Esophagus mucosa (tissue), 1 donor: ENCODE measurements around the gene RNF141. TPM values are rescaled to one million over a fixed set of nuclear protein-coding genes. Genes with fewer than 3 reads are reported as not detected.

Experiments
- ATAC-seq: fragments of 200-7000 bp; cut with Tn5 transposase; one replicate; pipeline ENCODE4 v1.9.1; 2020
- total RNA-seq: library from RNA; stranded (reverse); gene quantifications from one replicate; pipeline ENCODE4 v1.2.4, GENCODE V29; 2023
- donor health status: DM: yes; HTN: yes; CAD: no.

RNF141 gene
- total RNA-seq, 1 donor from 2014 or later: 69.5 TPM

DNA sequence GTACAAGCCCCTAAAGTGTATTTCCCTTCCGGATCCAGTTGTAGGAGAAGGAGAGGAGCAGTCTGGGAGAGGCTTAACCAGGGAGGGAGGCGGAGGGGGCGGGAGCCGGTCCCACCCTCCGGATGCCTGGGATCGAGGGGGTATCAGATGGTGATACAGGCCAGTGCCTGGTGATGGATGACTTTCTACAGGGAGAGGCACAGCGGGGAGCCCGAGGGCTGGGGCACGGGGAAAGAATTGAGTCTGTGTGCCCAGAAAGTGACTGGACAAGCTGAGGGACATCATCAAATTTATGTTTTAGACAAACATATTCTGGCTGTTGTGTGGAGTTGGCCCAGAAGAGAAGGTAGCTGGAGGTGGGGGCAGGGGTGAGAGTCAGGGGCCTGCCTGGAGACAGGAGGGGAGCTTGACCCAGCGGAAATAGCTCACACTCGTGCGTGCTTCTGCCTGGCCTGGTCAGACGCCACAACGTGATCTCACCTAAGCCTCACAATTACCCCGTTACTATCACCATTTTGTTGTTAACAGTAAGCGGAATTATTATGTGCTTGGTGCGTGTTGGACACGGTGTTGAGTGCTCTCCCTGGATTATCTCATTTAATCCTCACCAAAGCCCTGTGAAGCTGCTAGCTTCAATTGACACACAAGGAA, 43.5 kb downstream of the RNF141 start:
- ATAC-seq: peak; percentile 32

DNA sequence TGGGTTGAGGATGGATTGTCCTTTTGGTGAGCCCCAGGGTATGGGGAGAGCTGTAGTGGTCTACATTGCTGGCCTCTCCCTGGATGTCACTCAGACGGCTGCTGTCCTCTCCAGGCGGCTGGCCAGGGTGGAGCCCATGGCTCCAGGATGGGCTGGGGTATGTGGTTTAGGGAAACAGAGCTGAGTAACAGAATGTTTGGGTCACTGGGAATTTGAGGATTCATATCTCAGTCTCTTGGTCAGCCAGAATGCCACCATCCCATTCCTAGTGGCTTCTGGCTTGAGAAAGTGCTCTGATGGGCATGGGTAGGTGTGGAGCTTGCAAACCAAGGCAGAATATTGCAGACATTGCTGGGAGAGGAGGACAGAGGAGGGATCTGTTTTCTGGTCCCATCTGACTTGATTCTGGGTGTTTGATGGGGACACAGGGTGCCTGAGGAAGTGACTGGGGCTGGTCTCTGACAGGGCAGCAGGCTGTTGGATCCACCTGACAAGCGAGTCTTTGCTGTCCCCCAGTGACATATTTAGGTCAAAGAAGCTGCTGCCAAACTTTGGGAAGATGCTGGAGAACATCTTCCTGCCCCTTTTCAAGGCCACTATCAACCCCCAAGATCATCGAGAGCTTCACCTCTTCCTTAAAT, 44.6 kb downstream of the RNF141 start:
- ATAC-seq: no peak

DNA sequence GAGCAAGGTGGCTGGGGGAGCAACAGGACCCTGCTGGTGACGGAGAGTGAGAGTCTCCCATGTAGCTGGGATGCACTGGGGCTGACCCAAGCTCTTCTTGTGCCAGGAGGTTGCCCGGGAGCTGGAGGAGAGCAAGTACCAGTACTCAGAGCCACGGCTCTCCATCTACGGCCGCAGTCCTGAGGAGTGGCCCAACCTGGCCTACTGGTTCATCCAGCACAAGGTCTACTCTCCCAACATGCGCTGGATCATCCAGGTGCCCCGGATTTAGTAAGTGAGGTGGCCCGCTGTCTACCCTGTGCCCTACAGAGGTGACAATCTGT, 45.6 kb downstream of the RNF141 start:
- peak; percentile 59 for ATAC-seq

DNA sequence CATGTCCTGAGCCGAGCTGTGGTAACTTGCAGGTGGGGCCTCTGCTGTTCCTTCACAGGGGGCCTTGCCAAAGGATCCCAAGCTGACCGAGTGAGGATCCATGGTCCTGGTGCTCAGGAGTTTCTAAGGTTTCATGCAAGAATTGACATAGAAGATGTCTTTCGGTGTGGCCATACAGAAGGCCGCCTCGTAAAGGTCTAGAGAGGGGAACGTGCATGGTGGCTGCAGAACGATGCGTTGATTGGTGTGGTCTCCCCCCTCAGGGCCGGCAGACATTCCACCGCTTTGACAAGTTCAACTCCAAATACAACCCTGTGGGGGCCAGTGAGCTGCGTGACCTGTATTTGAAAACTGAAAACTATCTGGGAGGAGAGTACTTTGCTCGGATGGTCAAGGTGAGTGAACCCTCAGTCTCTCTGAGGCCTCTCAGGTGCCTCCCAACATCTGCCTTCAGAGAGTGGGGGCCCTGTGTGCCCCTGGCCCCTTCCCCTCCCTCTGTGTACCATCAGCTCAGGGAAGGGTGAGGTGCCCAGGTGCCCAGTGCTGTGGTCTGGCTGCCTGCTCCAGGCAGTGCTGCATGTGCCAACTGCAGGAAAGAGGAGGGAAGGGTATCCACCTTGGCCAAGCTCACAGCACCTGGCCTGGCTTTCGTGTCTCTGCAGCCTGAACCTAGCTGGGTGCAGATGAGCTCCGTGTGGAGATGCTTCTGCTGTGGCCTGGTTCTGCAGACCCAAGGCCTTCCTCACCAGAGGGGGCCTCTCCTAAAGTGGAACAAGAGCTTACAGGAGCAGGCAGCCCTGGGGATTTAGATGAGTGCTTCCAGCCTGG, 46.1 kb downstream of the RNF141 start:
- ATAC-seq: no peak

DNA sequence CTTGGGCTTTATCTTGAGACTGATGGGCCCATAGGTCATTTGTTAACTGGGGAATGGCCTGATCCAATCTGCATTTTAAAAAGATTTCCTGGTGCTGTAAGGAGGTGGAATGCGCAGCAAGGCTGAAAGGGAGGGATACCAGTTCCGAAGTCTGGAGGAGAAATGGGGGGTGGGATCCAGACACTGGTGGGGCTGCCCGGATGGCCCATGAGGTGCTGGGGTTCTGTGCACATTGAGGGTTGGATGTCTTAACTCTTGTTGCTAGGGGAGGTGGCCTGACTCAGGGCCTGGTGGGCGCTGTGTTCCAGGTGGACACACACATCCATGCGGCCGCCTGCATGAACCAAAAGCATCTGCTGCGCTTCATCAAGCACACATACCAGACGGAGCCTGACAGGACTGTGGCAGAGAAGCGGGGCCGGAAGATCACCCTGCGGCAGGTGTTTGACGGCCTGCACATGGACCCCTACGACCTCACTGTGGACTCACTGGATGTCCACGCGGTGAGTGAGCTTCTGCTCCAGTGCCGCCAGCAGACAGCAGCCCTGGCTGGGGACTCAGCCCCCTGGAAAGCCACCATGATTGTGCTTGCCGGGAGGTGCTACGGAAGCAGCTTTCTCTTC, 47.8 kb downstream of the RNF141 start:
- no peak for ATAC-seq

DNA sequence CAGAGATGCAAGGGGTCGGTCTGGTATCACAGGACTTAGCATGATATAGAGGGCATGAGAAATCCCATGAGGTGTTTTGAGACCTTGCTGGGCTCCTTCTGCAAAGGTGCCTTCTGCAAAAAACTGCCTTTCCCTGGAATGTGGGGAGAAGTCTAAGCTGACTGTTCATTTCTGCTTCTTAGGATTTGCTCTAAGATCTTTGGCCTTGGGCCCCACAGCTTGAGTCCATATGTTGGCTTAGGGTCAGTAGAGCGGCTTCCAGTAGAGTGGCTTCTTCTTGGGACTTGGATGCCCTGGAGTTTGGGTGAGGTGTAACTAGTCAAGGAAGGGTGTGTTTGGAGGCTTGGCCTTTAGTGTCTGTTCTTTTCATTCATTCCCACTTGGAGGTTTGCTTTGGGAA, 48.9 kb downstream of the RNF141 start:
- no peak for ATAC-seq

DNA sequence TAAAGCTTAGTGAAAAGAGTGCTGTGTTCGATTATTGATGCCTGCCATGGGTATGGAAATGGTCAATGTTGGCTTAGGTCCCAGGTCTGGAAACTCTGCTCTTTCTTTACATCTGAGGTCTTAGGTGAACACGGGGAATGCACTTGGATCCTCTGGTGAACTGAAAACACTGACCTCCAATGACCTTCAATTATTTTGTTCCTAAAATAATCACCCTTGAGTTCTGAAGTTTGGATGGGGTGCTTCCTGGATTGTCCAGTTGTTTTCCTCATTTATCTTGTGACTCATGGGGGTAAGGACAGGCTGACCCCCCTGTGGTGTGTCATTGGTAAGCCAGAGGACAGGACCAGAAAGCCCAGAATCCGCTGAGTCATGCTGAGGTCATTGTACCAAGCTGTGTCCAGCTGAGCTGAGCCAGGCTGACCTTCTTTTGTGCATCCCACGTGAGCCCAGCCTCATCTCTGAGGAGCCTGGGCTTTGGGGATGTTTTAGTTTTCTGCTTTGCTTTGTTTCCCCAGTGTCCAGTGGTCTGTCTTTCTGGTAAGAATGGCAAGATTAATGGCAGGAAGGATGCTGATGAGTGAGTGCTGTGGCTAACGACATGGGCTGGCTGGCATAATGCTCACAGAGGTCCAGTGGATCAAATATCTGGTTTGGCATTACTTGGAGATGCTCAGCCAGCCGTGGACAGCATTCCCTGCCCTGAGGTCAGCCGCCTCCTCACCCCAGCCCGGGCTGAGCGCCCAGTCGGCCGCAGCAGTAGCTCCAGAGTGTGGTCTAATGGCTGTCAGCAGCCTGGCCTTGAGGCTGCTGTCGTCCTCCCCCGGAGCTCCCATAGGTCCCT, 50.4 kb downstream of the RNF141 start:
- ATAC-seq: peak; percentile 22

DNA sequence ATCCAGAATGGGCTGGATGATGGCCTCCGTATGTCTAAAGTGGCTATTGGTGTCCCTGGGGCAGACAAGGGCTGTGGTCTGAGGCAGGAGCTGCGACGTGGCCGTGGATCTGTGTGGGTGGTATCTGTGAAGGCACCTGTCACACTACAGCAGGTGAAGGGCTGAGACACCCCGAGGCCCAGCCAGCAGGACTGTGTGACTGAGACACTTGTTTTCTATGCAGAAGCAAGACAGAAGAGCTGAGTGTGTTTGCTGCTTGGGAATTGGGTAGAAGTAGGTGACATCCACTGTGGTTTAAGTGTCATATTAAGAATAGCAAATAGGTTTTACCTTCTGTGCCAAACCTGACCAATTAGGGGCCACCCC, 51.0 kb downstream of the RNF141 start:
- ATAC-seq: no peak

DNA sequence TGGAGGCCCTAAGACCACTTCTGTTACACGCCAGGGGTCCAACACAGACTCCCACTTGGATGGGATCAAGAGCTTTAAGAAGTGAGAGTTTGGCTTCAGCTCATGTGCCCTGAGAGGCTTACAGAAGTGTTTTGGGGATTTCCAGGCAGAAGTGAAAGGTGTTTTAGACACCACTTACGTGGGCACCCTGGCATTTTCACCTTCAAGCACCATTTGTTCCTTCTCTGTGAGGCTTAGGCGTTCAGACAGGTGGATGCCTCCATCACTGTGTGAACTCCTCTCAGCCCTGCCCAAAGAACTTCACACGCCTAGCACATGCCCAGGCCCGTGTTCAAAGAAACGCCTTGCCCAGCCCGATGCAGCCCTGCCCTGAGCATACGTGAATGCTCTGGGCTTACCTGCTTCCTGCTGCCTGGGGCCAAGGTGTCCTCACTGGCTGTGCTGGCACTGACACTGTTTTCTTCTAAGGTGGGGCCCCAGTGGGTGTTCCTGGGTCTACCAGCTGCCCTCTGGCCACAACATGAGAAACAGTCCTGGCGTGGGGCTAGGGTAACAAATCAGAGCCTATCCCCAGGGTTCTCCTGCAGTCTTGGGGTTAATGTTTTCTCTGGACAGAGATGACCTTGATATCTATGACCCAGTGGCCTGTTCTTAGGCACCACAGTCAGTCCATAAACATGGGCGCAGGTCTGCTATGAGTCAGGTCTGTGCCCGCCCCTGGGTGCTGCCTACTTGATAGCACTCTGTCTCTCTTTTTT, 51.9 kb downstream of the RNF141 start:
- ATAC-seq: peak; percentile 93

DNA sequence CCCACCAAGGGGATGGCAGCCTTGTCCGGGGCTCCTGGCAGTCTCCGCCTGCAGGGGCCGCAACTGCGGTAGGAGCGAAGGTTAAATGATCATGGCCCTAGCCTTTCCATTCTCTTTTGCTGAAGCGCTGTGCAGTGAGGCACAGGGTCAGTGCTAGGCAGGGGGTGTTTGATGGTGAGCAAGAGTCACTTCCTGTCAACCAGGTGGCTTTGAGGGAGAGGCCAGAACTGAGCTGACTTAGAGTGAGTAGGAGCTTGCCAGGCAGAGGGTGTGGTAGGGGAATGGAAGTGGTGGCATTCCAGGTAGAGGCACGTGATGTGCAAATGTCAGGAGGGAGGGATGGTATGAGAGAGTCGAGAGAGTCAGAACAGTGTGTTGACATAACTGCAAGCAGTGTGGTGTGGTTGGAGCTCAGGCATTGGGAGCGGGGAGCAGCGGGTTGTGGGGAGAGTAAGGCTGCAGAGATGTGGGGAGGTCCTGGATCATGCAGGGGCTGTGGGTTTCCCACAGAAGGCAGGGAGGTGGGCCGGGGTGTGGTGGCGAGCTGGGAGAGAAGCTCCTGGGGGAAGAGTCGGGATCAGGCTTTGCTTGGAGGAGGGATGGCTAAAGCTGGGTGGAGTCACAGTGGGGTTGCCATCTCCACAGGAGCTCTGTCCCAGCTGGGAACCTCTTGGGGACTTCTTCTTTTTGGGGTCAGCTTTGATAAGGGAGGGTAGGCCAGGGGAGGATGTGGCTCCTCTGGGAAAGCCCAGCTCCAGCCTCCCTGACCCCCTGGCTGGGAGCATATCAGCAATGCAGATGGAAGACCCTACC, 52.7 kb downstream of the RNF141 start:
- peak; percentile 85 for ATAC-seq

DNA sequence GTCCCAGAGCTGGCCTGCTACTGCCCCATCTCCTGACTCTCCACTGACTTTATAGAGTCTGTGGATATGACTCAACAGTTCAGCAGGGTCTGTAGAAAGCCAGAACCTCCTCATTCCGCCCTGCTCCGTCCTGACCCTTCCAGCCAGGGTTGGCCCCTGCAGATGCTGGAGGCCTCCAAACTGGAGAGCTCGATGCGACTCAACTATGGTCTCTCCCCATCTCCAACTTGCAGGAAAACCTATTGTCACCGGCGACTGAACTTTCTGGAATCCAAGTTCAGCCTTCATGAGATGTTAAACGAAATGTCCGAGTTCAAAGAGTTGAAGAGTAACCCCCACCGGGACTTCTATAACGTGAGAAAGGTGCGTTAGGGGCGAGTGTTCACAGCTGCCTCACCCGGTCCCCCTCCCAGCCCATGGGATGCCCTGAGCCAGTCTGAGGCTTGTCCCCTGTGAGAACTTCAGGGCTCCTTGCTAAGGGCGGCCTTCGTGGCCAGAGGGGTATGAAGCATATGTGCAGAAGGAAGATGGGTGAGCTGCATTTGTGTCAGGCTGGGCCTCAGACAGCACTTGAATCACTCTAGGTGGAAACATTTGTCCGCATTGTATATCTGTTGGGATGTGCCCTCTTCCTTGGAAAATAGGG, 53.9 kb downstream of the RNF141 start:
- no peak for ATAC-seq

DNA sequence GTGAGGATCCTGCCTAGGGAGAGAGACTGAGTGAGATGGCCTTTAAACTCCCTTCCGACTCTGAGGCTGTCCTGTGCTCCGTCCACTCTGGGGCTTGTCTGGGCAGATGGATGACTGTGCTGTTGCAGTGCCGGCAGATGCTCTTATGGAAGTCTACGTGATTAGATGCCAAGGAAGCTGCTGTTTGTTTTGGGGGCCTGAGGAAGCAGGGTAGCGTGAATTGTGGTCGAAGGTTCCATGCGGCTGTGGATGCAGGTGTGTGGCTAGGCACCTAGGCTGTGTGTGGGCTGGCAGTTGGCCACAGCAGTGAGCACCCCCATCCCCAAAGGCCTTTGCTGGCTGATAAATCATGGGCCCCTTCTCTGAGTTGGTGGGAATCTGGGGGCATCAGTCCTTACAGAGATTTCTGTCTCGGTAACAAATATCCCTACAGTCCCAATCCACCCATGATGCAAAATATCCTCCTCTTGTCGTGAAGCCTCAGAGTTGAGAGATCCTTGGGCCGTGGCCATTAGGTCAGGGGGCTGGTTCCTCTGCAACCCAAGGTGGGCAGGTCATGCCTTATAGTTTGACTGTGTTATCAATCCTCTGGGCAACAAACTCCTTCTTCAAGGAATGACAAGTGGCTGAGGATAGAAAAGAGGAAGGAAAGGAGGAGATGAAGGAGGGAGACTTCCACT, 54.7 kb downstream of the RNF141 start:
- no peak for ATAC-seq

DNA sequence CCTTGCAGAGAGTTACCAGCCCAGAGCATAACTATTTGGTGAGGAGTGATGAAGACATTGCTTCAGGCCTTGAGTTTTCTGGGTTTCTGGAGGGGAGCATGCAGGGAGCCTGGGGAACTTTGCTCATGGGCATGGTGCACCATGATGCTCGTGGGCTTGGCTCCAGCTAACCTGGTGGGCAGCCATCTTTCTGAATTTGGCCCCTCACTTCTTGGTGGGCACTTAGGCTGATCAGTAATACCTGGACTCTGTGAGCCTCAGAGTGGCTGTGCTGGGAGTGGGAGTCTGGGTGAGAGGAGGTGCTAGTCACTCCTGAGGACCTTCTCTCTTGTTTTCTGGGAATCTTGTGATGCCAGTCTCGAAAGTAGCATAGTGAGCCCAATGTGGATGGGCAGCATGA, 55.3 kb downstream of the RNF141 start:
- ATAC-seq: no peak

DNA sequence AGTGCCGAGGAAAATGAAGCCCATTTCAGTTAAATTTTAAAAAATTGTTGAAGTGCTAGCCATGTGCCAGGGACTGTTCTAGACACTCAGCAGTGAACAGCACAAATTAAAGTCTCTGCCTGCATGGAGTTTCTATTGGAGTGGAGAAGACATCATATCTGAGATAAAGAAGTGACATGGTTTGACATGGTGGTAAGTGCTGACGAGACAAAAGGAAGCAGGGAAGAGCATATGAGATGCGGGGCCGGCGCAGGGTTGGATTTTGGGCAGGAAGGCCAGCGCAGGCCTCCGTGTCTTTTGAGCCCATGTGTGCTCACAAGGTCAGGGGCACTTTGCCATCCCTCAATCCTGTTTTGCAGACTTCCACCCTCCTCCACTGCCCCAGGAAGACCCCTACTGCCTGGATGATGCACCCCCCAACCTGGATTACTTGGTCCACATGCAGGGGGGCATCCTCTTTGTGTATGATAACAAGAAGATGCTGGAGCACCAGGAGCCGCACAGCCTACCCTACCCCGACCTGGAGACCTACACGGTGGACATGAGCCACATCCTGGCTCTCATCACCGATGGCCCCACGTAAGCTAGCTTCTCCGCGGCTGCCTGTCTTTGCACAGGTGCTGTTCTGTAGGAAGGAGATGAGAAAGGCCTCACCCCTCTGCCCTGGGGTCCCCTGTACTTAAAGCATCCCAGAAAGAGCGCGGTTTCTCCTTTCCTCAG, 56.4 kb downstream of the RNF141 start:
- ATAC-seq: no peak

DNA sequence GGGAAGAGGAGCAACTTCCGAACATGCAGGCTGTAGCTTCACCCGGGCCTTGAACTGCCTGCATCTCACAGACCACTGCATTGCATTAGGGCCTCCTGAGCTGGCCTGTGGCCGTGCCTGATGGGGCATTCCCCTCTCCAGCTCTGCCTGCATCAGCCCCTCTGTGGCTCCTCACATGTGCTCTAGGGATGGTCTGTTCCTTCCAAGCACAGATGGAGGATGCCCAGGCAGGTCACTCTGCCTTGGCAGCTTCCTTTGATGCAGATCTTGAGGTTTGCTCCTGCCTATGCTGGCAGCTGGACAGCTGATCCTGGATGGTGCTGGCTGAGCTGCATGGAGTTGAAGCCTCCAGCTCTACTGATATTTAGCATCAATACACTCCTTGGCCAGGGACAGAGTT, 57.4 kb downstream of the RNF141 start:
- ATAC-seq: no peak

DNA sequence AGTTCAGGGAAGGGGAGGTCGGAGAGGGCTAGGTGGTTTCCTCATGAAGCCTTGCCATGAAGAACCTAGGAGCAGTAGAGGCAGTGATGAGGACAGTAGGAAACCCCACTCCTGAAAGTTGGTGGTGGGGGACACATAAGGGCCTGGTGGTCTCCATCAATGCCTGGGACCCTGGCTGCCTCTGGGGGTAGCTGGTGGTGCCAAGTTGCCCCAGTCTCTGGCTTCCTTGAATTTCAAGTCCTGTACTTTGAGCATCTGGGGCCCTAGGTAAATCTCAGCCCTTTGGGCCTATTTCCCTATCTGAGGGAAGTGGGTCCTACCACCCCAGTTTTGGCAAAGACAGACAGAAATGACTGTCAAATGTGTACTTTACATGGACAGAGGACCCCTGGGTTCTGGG, 57.8 kb downstream of the RNF141 start:
- no peak for ATAC-seq

DNA sequence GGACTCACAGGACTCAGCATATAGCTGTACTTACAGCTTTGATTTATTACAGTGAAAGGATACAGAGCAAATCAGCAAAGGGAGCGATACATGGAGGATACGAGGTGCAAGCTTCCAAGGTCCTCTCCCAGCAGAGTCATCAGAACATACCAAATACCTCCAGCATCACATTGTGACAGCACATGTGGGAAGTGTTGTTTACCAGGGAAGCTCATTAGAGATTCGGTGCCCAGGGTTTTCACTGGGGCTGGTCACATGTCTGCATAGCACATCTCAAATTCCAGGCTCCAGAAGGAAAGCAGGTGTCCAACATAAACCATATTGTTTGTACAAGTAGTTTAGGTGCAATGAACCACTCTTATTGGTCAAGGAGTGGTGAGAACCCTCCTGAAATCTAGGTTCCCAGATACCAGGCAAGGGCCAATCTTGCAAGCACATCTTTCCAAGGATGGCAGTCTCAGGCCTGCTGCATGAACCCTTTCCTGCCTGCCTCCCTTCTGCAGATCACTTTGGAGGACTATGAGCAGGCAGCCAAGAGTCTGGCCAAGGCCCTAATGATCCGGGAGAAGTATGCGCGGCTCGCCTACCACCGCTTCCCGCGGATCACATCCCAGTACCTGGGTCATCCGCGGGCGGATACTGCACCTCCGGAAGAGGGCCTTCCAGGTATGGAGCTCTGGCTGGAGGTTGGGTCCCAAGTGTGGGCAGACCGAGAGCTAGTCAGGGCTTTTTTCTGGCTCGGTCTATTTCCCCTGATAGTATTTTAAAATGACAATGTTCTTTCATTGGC, 59.2 kb downstream of the RNF141 start:
- no peak for ATAC-seq

DNA sequence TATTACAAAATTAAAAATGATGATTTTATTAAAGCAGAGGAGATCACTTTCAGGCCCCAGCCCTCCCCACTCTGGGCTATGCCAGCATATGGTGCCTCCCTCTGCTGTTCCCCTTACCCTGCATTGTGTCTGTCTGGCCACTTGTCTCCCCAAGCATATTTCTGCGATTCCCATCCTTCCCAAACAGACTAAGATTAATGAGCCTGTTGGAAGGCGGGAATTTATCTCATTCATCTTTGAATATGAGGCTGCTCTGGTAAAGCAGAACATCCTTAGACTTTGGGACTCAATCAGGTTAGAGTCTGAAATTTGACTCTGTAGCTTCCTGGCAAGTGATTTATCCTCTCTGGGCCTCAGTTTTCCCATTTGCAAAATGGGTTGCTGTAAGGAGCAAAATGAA, 60.2 kb downstream of the RNF141 start:
- no peak for ATAC-seq
